ENCODE results near the gene ZSCAN12.

DNA sequence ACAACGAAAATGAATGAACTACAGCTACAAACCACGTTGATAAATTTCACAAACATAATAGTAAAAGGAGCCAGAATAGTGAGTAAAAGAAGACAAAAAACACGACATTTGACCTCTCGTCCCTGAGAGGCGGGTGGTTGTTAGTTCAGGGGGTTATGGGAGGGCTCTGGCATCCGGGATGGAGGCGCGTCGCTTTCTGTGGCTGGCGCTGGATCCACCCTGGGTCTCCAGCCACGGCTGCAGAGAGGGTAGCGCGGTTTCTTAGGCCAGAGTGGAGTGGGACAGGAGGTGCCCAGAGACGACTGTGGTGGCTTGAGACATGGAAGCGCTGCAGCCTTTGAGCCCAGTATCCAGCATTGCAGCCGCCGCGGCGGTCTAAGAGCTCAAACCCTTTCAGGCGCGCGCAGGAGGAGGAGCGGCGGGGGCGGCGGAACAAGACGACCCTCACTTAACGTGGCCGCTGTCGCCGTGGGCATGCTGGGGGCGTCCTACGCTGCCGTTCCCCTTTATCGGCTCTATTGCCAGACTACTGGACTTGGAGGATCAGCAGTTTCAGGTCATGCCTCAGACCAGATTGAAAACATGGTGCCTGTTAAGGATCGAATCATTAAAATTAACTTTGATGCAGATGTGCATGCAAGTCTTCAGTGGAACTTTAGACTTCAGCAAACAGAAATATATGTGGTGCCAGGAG is 47.4 kb upstream of the ZSCAN12 start:
- TF ChIP-seq POLR2AphosphoS5 (IDR thresholded peaks at IDR 0.05; ENCODE audit: low read depth, low read length) (no peak), SIN3A (IDR thresholded peaks at IDR 0.05; ENCODE audit: borderline replicate concordance, insufficient read depth, low read length) (no peak)

Data from PFSK-1 (cell line).